B cell (primary cell): ENCODE data around the gene LMO7. TPM values are rescaled to one million over a fixed set of nuclear protein-coding genes. Genes with fewer than 3 reads are reported as not detected.

Experiments
- ATAC-seq: fragments of 200-7000 bp; cut with Tn5 transposase; one replicate; pipeline ENCODE4 v1.10.0; 2021; ENCODE audit warnings: low read depth, mild to moderate bottlenecking, moderate number of reproducible peaks, moderate library complexity
- CTCF ChIA-PET: fragments of 350-600 bp; sonication (Branson Sonifier 250); formaldehyde crosslinking; loops from one replicate; lab custom pipeline; 2021; ENCODE audit warnings: antibody characterized with exemption, inconsistent platforms; lab: Charles Lee
- POLR2A ChIA-PET: fragments of 350-600 bp; sonication (Branson Sonifier 250); formaldehyde crosslinking; loops from one replicate; lab custom pipeline; 2021; ENCODE audit warnings: antibody characterized with exemption; lab: Charles Lee
- DNase-seq: peaks from one replicate; pipeline ENCODE4 v3.0.0; 2013
- H2AFZ ChIP-seq: 2 replicates; pipeline ENCODE4 v1.6.1; 2012; ENCODE audit warnings: mild to moderate bottlenecking, low read depth, low read length; ENCODE audit not compliant: insufficient read depth, poor library complexity, severe bottlenecking
- H3K27ac ChIP-seq, 2 donors: 1 replicate in 1 of 2; 2 replicates in 1 of 2; pipeline ENCODE4 v1.5.1; 2012 to 2013; ENCODE audit warnings: low read length in 2 of 2, mild to moderate bottlenecking in 2 of 2, moderate library complexity in 1 of 2
- H3K27me3 ChIP-seq, 4 experiments: fragments of 200-600 bp in 1 of 4; sonication (generic) in 1 of 4; replicated peaks in 1 of 4; 1 replicate in 2 of 4; 2 replicates in 2 of 4; pipeline versions ENCODE4 v1.6.1 to v1.7.0; 2013 to 2016; ENCODE audit warnings: low read length in 3 of 4, mild to moderate bottlenecking in 2 of 4, mixed read lengths in 1 of 4, moderate library complexity in 1 of 4; ENCODE audit not compliant: insufficient read depth in 4 of 4, control insufficient read depth in 3 of 4; ENCODE audit errors: control extremely low read depth in 1 of 4
- H3K36me3 ChIP-seq, 2 experiments: replicated peaks in 1 of 2; 1 replicate in 1 of 2; 2 replicates in 1 of 2; pipeline versions ENCODE4 v1.6.1 to v1.7.1; 2013; ENCODE audit warnings: low read length in 1 of 2; ENCODE audit not compliant: insufficient read depth in 2 of 2, control insufficient read depth in 1 of 2; ENCODE audit errors: control extremely low read depth in 1 of 2, extremely low read depth in 1 of 2
- H3K4me1 ChIP-seq, 2 donors: fragments of 200-600 bp in 1 of 2; sonication (generic) in 1 of 2; 1 replicate in 1 of 2; 2 replicates in 1 of 2; pipeline versions ENCODE4 v1.5.1 to v1.6.1; 2013 to 2017; ENCODE audit warnings: low read length in 2 of 2; ENCODE audit not compliant: control insufficient read depth in 2 of 2, insufficient read depth in 2 of 2
- H3K4me2 ChIP-seq: replicated peaks from 2 replicates; pipeline ENCODE3; 2012; ENCODE audit warnings: mild to moderate bottlenecking, low read depth, low read length; ENCODE audit not compliant: poor library complexity, severe bottlenecking
- H3K4me3 ChIP-seq, 5 experiments: fragments of 200-600 bp in 1 of 5; sonication (generic) in 1 of 5; 1 replicate in 3 of 5; 2 replicates in 2 of 5; pipeline versions ENCODE4 v1.5.1 to v1.7.0; 2011 to 2016; ENCODE audit warnings: low read length in 4 of 5, mild to moderate bottlenecking in 4 of 5, low read depth in 2 of 5, control low read depth in 1 of 5, moderate library complexity in 1 of 5; ENCODE audit not compliant: insufficient read depth in 1 of 5; ENCODE audit errors: control extremely low read depth in 1 of 5, extremely low read depth in 1 of 5
- H3K79me2 ChIP-seq: fragments of 200-600 bp; sonication (generic); one replicate; pipeline ENCODE4 v1.6.0; 2016; ENCODE audit warnings: low read length; ENCODE audit not compliant: control insufficient read depth, insufficient read depth
- H3K9ac ChIP-seq: fragments of 200-600 bp; sonication (generic); 2 replicates; pipeline ENCODE4 v1.6.1; 2017; ENCODE audit warnings: mild to moderate bottlenecking, low read length, moderate library complexity
- H3K9me3 ChIP-seq, 3 donors: one replicate each; pipeline versions ENCODE4 v1.6.1 to v1.7.1; 2013; ENCODE audit warnings: low read length in 2 of 3; ENCODE audit not compliant: control insufficient read depth in 2 of 3, insufficient read depth in 1 of 3; ENCODE audit errors: control extremely low read depth in 1 of 3
- H4K20me1 ChIP-seq: 2 replicates; pipeline ENCODE4 v1.6.0; 2012; ENCODE audit warnings: mild to moderate bottlenecking, low read length; ENCODE audit not compliant: insufficient read depth, control insufficient read depth, poor library complexity, severe bottlenecking
- H3K27ac Mint-ChIP-seq: one replicate; pipeline ENCODE4 v1.8.0; 2021; ENCODE audit warnings: mixed read lengths
- H3K27me3 Mint-ChIP-seq: one replicate; pipeline ENCODE4 v1.8.0; 2021; ENCODE audit warnings: mixed read lengths
- H3K4me1 Mint-ChIP-seq: one replicate; pipeline ENCODE4 v1.8.0; 2021; ENCODE audit warnings: mixed read lengths
- H3K4me3 Mint-ChIP-seq: one replicate; pipeline ENCODE4 v1.8.0; 2021; ENCODE audit warnings: mixed read lengths
- H3K9me3 Mint-ChIP-seq: one replicate; pipeline ENCODE4 v1.8.0; 2022; ENCODE audit warnings: mixed read lengths; ENCODE audit not compliant: insufficient read depth
- EZH2 ChIP-seq: IDR thresholded peaks from 2 replicates; pipeline ENCODE4 v1.6.1; 2012; ENCODE audit warnings: borderline replicate concordance, low read depth, mild to moderate bottlenecking, moderate library complexity, low read length; ENCODE audit not compliant: insufficient read depth, poor library complexity, severe bottlenecking
- WGBS: methylation state at CpG from one replicate; pipeline ENCODE4 v1.1.5; 2013; ENCODE audit warnings: missing lambda C conversion rate; ENCODE audit not compliant: insufficient coverage; 5-methylcytosine and 5-hydroxymethylcytosine counted together
- intact Hi-C: fragments of 100-400 bp; cut with micrococcal nuclease; formaldehyde crosslinking; loops from one replicate; pipeline ENCODE4 v1.10.0; 2022
- polyA plus RNA-seq: library from polyadenylated mRNA; depleted of rRNA; stranded (reverse); fragments of >200 nt; gene quantifications from 2 replicates; pipeline ENCODE4 v1.2.3, GENCODE V29; 2012
- total RNA-seq, 2 donors: library from RNA; stranded (reverse); fragments of 120-200 nt in 1 of 2; gene quantifications; 1 replicate in 1 of 2; 2 replicates in 1 of 2; pipeline versions ENCODE4 v1.2.3 to v1.2.4, GENCODE V29; 2013 to 2022
- TF ChIP-seq, protein P1 (sequence below): fragments of 200-600 bp; IDR thresholded peaks from one replicate; pipeline ENCODE4 v1.8.0; 2022; ENCODE audit warnings: antibody characterized with exemption, mild to moderate bottlenecking

The LMO7 gene
- total and polyA plus RNA-seq, 2 donors (not counting 1 experiment from before 2014, with no cell fraction given), result 7.8 to 17.4 TPM

DNA sequence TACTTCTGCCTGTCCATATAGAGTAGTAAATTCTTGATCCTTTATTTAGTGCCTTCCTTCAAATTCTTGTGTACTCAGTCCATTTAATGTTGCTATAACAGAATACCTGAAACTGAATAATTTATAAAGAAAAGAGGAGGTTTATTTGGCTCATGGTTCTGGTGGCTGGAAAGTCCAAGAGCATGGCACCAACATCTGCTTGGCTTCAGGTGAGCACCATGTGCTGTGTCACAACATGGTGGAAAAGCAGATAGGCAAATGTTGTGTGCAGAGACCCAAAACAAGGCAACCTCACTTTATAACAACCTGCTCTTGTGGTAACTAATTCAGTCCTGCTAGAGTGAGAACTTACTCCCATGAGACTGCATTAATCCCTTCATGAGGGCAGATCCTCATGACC, 195.3 kb downstream of the LMO7 start:
- H3K4me3 ChIP-seq, result no peak overlapping the region
- ChIA-PET CTCF (no interaction called here), POLR2A (no interaction called here)

DNA sequence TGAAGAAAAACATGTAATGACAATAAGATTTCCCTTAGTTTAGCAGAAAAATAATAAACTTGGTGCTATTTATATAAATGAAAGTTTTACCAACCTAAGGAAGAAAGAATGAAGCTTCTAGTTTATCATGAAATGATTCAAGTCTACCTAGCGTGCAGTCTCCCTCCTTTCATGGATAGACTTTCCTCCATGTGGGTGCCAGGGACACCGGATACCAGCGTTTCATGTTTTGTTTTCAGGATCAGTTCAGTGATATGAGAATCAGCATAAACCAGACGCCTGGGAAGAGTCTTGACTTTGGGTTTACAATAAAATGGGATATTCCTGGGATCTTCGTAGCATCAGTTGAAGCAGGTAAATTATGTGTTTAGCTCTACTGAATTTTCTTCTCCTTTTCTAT, 196.7 kb downstream of the LMO7 start:
- intact Hi-C loops, result no loop called here
- Histone ChIP-seq H4K20me1 (no peaks in the 10 kb centered on the region), H3K27ac (no peak overlapping the region), H2AFZ (no peak overlapping the region), H3K79me2 (no peaks in the 10 kb centered on the region), H3K36me3 (peaks cover 0 to 5% of the 10 kb centered on the region in 2 experiments), H3K4me1 (no peaks in the 10 kb centered on the region), H3K27me3 (no peaks in the 10 kb centered on the region), H3K4me2 (no peak overlapping the region), H3K4me3 (no peak overlapping the region), H3K9me3 (peaks cover 0 to 2% (median 1%) of the 10 kb centered on the region in 3 donors), H3K9ac (no peak overlapping the region)
- 100% methylated on average over 3 of the region's 5 CpGs for WGBS
- Mint-ChIP-seq H3K9me3 (peaks cover 5% of the 10 kb centered on the region), H3K4me3 (no peak overlapping the region), H3K27ac (no peak overlapping the region), H3K27me3 (no peaks in the 10 kb centered on the region), H3K4me1 (no peaks in the 10 kb centered on the region)
- ChIA-PET CTCF (interaction anchor here (1.2 kb wide), 1 partner anchor 43 kb away, joined by 3 read pairs; no protein-coding TSS in a partner anchor), POLR2A (no interaction called here)
- TF ChIP-seq, protein P1, sequence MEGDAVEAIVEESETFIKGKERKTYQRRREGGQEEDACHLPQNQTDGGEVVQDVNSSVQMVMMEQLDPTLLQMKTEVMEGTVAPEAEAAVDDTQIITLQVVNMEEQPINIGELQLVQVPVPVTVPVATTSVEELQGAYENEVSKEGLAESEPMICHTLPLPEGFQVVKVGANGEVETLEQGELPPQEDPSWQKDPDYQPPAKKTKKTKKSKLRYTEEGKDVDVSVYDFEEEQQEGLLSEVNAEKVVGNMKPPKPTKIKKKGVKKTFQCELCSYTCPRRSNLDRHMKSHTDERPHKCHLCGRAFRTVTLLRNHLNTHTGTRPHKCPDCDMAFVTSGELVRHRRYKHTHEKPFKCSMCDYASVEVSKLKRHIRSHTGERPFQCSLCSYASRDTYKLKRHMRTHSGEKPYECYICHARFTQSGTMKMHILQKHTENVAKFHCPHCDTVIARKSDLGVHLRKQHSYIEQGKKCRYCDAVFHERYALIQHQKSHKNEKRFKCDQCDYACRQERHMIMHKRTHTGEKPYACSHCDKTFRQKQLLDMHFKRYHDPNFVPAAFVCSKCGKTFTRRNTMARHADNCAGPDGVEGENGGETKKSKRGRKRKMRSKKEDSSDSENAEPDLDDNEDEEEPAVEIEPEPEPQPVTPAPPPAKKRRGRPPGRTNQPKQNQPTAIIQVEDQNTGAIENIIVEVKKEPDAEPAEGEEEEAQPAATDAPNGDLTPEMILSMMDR, result no peak
- no peak for TF ChIP-seq EZH2
- no peak for ATAC-seq
- DNase-seq, result no peak

More for the DNA sequence above, 195.3 kb downstream of the LMO7 start:
- no peaks in the 10 kb centered on the region for H3K36me3 ChIP-seq
- intact Hi-C loops, result no loop called here
- no peak overlapping the region for H3K27ac ChIP-seq
- Mint-ChIP-seq H3K27ac (no peak overlapping the region), H3K9me3 (peaks cover 5% of the 10 kb centered on the region), H3K4me1 (no peaks in the 10 kb centered on the region), H3K4me3 (no peak overlapping the region), H3K27me3 (no peaks in the 10 kb centered on the region)
- DNase-seq (no peak), ATAC-seq (no peak)
- no peak overlapping the region for H3K9ac ChIP-seq
- peaks cover 0 to 2% (median 1%) of the 10 kb centered on the region in 3 donors for H3K9me3 ChIP-seq
- no peak for TF ChIP-seq EZH2
- TF ChIP-seq, protein P1, result no peak
- H3K4me2 ChIP-seq, result no peak overlapping the region
- H2AFZ ChIP-seq, result no peak overlapping the region
- no peaks in the 10 kb centered on the region for H3K79me2 ChIP-seq
- H4K20me1 ChIP-seq, result no peaks in the 10 kb centered on the region
- no peaks in the 10 kb centered on the region for H3K27me3 ChIP-seq
- no peaks in the 10 kb centered on the region for H3K4me1 ChIP-seq
